Measurements from ENCODE around the gene FADS6.
A peak's percentile ranks its signal among the peaks of the same experiment; 100 is the strongest.

FADS6 gene

DNA sequence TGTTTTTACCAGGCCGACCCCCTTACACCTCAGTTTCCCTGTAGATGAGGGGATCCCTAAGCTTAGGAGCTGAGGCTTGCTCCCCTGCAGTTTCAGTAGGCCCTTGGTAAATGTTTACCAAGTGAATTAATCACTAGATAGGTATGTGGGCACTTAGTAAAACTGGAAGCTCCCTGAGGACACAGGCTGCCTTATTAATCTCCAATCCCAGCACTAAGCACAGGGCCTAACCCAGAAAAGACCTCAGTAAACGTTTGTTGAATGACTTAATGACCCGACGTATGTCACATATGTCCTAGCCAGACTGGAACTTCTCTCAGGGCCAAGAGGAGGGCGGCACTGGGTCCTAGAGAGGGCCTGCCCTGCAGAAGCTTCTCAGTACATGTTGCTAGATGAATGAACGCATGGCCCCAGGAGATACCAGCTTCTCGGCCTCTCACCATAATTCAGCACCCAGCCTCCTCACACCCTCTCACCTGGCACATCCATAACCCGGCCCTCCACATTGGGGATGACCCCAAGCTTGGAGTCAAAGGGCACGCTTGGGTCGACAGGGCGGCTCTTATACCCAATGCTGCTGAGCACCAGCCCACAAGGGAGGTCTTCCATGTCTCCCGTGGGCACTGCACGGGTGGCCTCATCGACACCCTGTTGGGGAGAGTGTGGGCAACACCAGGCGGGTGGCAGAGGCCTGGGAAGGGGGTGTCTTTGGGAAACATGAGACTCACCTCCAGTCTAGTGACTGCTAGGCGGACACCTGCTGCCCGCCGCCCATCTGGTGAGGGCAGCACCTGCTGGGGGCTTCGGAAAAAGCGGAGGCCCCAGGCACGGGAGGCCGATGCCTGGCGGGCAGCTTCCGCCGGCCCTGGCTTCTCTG lies 29.8 kb downstream of the FADS6 start:
- no peak for DNase-seq (ENCODE audit: low spot score)
- TF ChIP-seq, protein P1, sequence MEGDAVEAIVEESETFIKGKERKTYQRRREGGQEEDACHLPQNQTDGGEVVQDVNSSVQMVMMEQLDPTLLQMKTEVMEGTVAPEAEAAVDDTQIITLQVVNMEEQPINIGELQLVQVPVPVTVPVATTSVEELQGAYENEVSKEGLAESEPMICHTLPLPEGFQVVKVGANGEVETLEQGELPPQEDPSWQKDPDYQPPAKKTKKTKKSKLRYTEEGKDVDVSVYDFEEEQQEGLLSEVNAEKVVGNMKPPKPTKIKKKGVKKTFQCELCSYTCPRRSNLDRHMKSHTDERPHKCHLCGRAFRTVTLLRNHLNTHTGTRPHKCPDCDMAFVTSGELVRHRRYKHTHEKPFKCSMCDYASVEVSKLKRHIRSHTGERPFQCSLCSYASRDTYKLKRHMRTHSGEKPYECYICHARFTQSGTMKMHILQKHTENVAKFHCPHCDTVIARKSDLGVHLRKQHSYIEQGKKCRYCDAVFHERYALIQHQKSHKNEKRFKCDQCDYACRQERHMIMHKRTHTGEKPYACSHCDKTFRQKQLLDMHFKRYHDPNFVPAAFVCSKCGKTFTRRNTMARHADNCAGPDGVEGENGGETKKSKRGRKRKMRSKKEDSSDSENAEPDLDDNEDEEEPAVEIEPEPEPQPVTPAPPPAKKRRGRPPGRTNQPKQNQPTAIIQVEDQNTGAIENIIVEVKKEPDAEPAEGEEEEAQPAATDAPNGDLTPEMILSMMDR (IDR thresholded peaks at IDR 0.05; ENCODE audit: borderline replicate concordance, control extremely low read depth, extremely low read depth, insufficient read depth, missing control alignments): no peak
- in situ Hi-C loops (cut with MboI; ENCODE audit: low sequenced_read_pairs, unreplicated experiment): loop anchor here (10.0 kb wide), 1 partner anchor 69 kb away; no protein-coding TSS in a partner anchor

DNA sequence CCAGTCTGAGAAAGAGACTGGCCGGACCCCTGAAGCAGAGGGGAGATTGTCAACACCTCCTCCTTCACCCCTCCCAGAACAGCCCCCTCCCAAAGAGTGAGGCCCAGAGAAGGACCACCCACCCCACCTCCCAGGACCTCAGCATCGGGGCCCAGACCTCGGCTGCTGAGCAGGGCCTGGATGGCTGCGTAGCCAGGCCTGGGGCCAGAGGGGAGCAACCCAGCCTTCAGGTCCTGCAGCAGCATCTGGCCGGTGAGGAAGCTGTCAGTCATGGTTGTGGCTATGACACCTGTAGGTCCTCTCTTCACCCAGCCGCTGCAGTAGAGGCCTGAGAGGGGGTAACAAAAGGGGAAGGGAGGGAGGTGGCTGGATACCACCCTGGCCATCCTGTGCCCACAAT lies 30.5 kb downstream of the FADS6 start:
- in situ Hi-C loops (cut with MboI; ENCODE audit: low sequenced_read_pairs, unreplicated experiment): loop anchor here (10.0 kb wide), 1 partner anchor 68 kb away; no protein-coding TSS in a partner anchor
- no peak for DNase-seq (ENCODE audit: low spot score)
- TF ChIP-seq, protein P1 (IDR thresholded peaks at IDR 0.05; ENCODE audit: borderline replicate concordance, control extremely low read depth, extremely low read depth, insufficient read depth, missing control alignments): no peak

DNA sequence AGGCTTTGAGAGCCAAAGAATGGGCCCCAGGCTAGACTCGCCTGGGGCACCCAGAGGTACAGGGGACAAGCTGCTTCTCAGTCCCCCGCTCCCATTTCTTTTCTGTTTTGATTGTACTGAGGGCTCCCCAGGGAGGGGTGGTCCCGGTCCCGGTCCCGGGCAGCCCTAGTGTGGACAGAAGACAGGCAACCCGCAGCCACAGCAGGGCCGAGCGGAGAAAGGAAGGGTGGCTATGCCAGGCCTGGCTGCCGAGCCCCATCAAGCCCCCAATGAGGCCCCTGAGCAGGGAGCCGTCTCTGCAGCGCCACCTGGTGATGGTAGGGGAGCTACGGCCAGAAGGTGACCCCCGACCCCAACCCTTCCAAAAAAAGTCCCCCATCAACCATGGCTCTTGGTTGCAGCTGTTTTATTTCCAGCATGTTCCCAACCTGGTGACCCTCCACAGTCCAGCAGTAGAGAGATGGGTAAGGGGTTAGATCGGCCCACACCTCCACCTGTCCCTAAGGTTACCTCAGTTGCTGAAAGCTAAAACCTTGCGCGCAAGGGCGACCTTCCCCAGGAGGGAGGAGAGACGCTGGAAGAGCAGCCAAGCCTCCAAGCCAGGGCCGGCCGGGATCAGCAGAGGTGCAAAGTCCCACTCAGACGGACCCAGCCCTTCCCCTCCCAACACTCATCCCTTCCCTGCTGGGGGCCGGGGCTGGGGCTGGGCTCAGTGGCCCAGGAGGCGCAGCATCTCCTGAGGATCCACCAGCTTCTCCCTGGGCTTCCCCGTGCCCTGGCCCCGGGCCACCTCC lies 31.1 kb downstream of the FADS6 start:
- TF ChIP-seq, protein P1 (IDR thresholded peaks at IDR 0.05; ENCODE audit: borderline replicate concordance, control extremely low read depth, extremely low read depth, insufficient read depth, missing control alignments): peak; percentile 73
- in situ Hi-C loops (cut with MboI; ENCODE audit: low sequenced_read_pairs, unreplicated experiment): loop anchor here (10.0 kb wide), 1 partner anchor 68 kb away; no protein-coding TSS in a partner anchor
- DNase-seq (ENCODE audit: low spot score): peak; percentile 83

DNA sequence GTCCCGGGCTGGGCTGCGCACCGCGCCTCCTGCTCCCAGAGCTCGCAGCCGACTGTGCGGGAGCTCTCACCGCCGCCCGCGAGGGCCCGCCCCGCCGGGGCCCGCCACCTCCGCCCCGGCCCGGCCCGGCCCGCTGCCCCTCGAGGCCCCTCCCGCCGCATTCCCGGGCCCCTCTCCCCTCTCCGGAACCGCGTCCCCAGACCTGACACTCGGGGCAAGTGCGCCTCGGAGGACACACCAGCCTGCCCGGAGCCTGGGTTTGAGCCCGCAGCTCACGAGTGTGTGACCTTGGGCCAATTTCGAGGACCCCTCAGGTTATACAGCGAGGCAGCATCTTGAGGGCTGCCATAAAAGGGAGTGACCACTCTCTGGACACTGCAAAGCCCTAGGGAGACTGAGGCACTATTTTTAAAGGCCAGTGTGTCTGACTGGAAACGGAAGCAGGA lies 31.7 kb downstream of the FADS6 start:
- TF ChIP-seq, protein P1 (IDR thresholded peaks at IDR 0.05; ENCODE audit: borderline replicate concordance, control extremely low read depth, extremely low read depth, insufficient read depth, missing control alignments): no peak
- in situ Hi-C loops (cut with MboI; ENCODE audit: low sequenced_read_pairs, unreplicated experiment): loop anchor here (10.0 kb wide), 1 partner anchor 67 kb away; no protein-coding TSS in a partner anchor
- DNase-seq (ENCODE audit: low spot score): no peak

DNA sequence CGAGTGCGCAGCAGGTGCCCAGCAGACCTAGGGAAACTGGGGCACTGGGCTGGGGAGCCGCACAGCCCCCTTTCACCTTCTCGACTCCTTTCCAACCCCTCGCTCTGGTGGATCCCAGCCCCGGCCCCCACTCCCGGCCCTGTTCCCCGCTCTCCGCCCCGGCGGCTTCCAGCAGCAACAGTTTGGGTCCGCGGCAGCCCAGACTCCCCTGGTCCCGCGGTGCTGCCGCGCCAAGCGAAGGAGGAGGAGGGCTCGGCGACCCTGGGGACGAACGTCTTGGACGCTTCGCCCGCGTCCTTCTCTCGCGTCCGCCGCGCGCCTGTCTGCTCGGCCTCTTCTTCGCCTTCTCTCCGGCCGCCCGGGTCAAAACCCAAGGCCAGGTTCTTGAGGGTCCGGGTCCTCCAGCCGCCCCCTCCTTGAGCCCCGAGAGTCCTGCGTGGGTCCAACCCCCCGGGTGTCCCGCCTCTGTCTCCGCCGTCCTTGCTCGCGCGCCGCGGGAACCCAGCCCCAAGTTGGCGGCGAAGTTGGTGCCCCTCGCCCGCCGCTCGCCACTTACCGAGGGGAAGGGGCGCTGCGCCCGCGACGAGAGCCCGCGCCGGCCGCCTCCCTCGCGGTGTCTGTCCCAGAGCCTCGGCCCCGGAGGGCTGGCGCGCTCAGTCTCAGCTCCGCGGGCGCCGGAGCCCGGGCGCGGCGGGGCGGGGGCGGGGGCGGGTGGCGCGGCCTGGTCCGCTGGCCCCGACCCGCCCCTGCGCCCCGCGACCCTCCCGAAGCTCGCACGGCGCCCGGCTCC lies 32.4 kb downstream of the FADS6 start:
- in situ Hi-C loops (cut with MboI; ENCODE audit: low sequenced_read_pairs, unreplicated experiment): loop anchor here (10.0 kb wide), 1 partner anchor 66 kb away; no protein-coding TSS in a partner anchor
- TF ChIP-seq, protein P1 (IDR thresholded peaks at IDR 0.05; ENCODE audit: borderline replicate concordance, control extremely low read depth, extremely low read depth, insufficient read depth, missing control alignments): no peak
- no peak for DNase-seq (ENCODE audit: low spot score)
